AG10803 (cell line): ENCODE measurements around the gene ATP5PD.

Source experiments
- DNase-seq: peaks from one replicate; pipeline ENCODE4 v3.0.0; 2010; ENCODE audit warnings: low read depth
- H3K4me3 ChIP-seq: 2 replicates; pipeline ENCODE4 v1.5.1; 2011; ENCODE audit warnings: mild to moderate bottlenecking, low read length, control low read depth
- CTCF ChIP-seq: conservative IDR thresholded peaks from 2 replicates; pipeline ENCODE4 v1.5.1; 2011; ENCODE audit warnings: mild to moderate bottlenecking, low read length, control low read depth, inconsistent platforms

Gene ATP5PD

GRCh38 chr17:75024686-75025397 lies 21.9 kb downstream of the ATP5PD start:
- no peak overlapping the region for H3K4me3 ChIP-seq
- no peak for DNase-seq
- TF ChIP-seq CTCF: no peak

GRCh38 chr17:75020331-75021110 lies 26.2 kb downstream of the ATP5PD start:
- DNase-seq: no peak
- no peak for TF ChIP-seq CTCF
- H3K4me3 ChIP-seq: no peak overlapping the region

- no peak overlapping the region for H3K4me3 ChIP-seq
- no peak for TF ChIP-seq CTCF
- DNase-seq: no peak
Observed at GRCh38 chr17:75019710-75020109, 27.1 kb downstream of the ATP5PD start.

- no peak for TF ChIP-seq CTCF
- H3K4me3 ChIP-seq: no peak overlapping the region
- no peak for DNase-seq
Observed at GRCh38 chr17:75019146-75019545, 27.6 kb downstream of the ATP5PD start.

DNA sequence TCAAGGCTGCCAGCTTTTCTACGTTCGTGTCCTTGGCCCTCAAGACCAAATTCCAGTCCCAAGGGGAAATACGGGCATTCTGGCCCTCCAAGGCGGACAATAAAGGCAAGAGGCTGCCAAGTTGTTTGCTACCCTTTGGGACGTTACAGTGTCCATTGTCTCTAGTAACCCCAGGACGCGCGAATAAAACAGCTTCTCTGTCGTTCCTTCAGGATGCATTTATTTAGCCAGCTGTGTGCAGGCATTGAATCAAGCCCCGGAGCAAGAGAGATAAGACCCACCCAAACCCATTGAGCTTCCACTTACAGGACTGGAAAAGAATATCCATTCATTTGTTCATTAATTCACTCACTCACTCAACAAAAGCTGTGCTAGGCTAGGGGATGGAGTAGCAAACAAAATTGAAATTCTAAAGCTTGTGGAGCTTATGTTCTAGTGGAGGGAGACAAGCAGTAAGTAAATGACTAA lies 33.6 kb downstream of the ATP5PD start:
- DNase-seq: no peak
- no peak for TF ChIP-seq CTCF
- H3K4me3 ChIP-seq: peak overlapping the region; percentile 89

DNA sequence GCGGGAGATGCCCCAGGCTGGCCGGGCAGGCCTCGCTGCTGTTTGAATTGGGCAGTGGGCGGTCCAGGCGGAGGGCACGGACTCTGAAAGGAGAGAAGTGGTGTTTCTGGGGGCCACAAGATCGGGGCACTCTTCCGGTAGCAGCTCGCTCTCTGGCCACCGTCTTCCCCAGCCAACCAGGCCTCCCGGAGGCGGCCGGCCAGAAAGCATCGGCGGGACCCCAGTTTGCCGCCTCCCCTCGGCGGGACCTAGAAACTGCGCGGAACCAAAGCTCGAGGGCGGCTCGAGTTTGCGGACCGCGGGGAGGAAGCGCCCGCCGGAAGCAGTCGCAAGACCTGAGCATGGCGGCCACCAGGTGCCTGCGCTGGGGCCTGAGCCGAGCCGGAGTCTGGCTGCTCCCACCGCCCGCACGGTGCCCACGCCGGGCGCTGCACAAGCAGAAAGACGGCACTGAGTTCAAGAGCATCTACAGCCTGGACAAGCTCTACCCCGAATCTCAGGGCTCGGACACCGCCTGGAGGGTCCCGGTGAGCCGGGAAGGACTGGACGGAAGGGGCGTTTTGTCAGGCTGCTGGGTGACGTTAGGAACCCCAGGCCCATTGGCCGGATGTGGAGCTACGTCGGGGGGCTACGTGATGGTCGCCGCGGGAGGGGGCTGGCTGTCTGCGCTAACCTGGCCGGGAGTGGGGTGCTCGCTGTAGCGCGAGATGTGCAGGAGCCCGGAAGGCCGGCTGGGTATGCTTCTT lies 34.2 kb downstream of the ATP5PD start, which contains the start of gene MRPL58:
Gene MRPL58 (plus strand): TSS at position 325 of the 746 bp plus-strand sequence. CDS start 17 bp downstream, at position 342.
- H3K4me3 ChIP-seq: peak within 1 kb of the TSS; percentile 89
- DNase-seq: peak; percentile 82
- TF ChIP-seq CTCF: peak; percentile 42

DNA sequence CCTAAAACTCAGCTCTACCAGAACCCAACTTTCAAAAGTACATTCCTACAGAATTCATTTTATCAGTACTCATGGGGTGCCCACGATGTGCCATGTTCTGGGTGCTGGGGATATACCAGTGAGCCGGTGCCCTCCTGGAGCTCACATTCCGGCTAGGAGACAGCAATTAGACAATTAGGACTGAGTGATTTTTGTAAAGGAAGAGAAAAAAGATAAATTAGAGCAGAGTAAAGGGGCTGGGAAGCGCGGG lies 34.7 kb downstream of the ATP5PD start:
- TF ChIP-seq CTCF: no peak

More for the DNA sequence above, 34.7 kb downstream of the ATP5PD start:
- DNase-seq: no peak
- peak overlapping the region; percentile 89 for H3K4me3 ChIP-seq
